Gastrocnemius medialis (tissue), 4 donors: ENCODE results near the gene SETBP1.

Experiments used
- CTCF ChIP-seq, 5 experiments: fragments of 450-650 bp in 3 of 5; fragments of 200-600 bp in 2 of 5; sonication (generic) in 2 of 5; IDR thresholded peaks in 4 of 5; conservative IDR thresholded peaks in 1 of 5; 1 replicate in 4 of 5; 2 replicates in 1 of 5; pipeline ENCODE4 v1.5.1; 2016 to 2019; ENCODE audit warnings: antibody characterized with exemption in 5 of 5, mild to moderate bottlenecking in 3 of 5, moderate library complexity in 3 of 5
- POLR2A ChIP-seq, 2 donors: fragments of 450-650 bp; IDR thresholded peaks; one replicate each; pipeline ENCODE4 v1.6.1; 2017; ENCODE audit warnings: antibody characterized with exemption in 2 of 2, mild to moderate bottlenecking in 2 of 2, moderate library complexity in 2 of 2

GRCh38 chr18:44770641-44771040 lies 90.0 kb downstream of the SETBP1 start:
- TF ChIP-seq CTCF (IDR thresholded peaks at IDR 0.05 in 4 of 5, conservative IDR thresholded peaks at IDR 0.05 in 1 of 5) (no peak), POLR2A (IDR thresholded peaks at IDR 0.05) (no peak)
